PC-3 (cell line): ENCODE results near the gene MFNG. TPM values are rescaled to one million over a fixed set of nuclear protein-coding genes. Genes with fewer than 3 reads are reported as not detected.

Source experiments
- ATAC-seq: fragments of 200-7000 bp; cut with Tn5 transposase; 2 replicates; pipeline ENCODE4 v1.9.1; 2020; ENCODE audit warnings: mild to moderate bottlenecking, moderate library complexity
- BruUV-seq: library from RNA; stranded (reverse); fragments of 400-500 nt; replicated peaks from 2 replicates; lab custom pipeline; 2021; lab: Mats Ljungman, UMichigan
- CTCF ChIA-PET: fragments of 300-600 bp; sonication (Branson Sonifier 250); formaldehyde crosslinking; loops from one replicate; lab custom pipeline; 2022; ENCODE audit warnings: antibody characterized with exemption; lab: Charles Lee
- POLR2A ChIA-PET: fragments of 300-600 bp; sonication (Branson Sonifier 250); formaldehyde crosslinking; loops from one replicate; lab custom pipeline; 2022; ENCODE audit warnings: antibody characterized with exemption; ENCODE audit not compliant: unreplicated experiment; lab: Charles Lee
- DNase-seq: peaks from one replicate; pipeline ENCODE4 v3.0.0-alpha.2; 2015
- H2AFZ ChIP-seq: fragments of 300-600 bp; sonication (generic); 2 replicates; pipeline ENCODE4 v1.6.0; 2016; ENCODE audit warnings: antibody characterized with exemption, low read length
- H3F3A ChIP-seq: fragments of 300-600 bp; sonication (generic); one replicate; pipeline ENCODE4 v1.6.0; 2017; ENCODE audit warnings: antibody characterized with exemption, low read length, control low read depth, mild to moderate bottlenecking; ENCODE audit not compliant: unreplicated experiment
- H3K27ac ChIP-seq: fragments of 300-600 bp; sonication (generic); 2 replicates; pipeline ENCODE4 v1.5.1; 2016; ENCODE audit warnings: mild to moderate bottlenecking, low read length
- H3K27me3 ChIP-seq: fragments of 300-600 bp; sonication (generic); 2 replicates; pipeline ENCODE4 v1.6.1; 2016; ENCODE audit warnings: low read length, mixed read lengths
- H3K36me3 ChIP-seq: fragments of 300-600 bp; sonication (generic); 2 replicates; pipeline ENCODE4 v1.6.1; 2016; ENCODE audit warnings: low read depth, mixed run types, low read length, mixed read lengths
- H3K4me1 ChIP-seq: fragments of 300-600 bp; sonication (generic); 2 replicates; pipeline ENCODE4 v1.5.1; 2016; ENCODE audit warnings: low read length; ENCODE audit not compliant: insufficient read depth
- H3K4me2 ChIP-seq: fragments of 300-600 bp; sonication (generic); 2 replicates; pipeline ENCODE4 v1.6.0; 2016; ENCODE audit warnings: low read length
- H3K4me3 ChIP-seq: fragments of 300-600 bp; sonication (generic); 2 replicates; pipeline ENCODE4 v1.5.1; 2016; ENCODE audit warnings: mild to moderate bottlenecking, low read length, mixed read lengths
- H3K79me2 ChIP-seq: fragments of 300-600 bp; sonication (generic); 2 replicates; pipeline ENCODE4 v1.6.1; 2017; ENCODE audit warnings: low read length, mixed read lengths
- H3K9ac ChIP-seq: fragments of 300-600 bp; sonication (generic); 2 replicates; pipeline ENCODE4 v1.6.0; 2016; ENCODE audit warnings: mild to moderate bottlenecking, low read length
- H3K9me2 ChIP-seq: fragments of 300-600 bp; sonication (generic); replicated peaks from 2 replicates; pipeline ENCODE4 v1.6.1; 2016; ENCODE audit warnings: mixed run types, low read length, mixed read lengths
- H3K9me3 ChIP-seq: fragments of 300-600 bp; sonication (generic); 2 replicates; pipeline ENCODE4 v1.6.1; 2016; ENCODE audit warnings: low read length, mixed read lengths
- H4K20me1 ChIP-seq: fragments of 300-600 bp; sonication (generic); 2 replicates; pipeline ENCODE4 v1.6.1; 2016; ENCODE audit warnings: low read length, mixed read lengths
- CTCF ChIP-seq: fragments of 300-600 bp; sonication (generic); conservative IDR thresholded peaks from 2 replicates; pipeline ENCODE4 v1.5.1; 2017; ENCODE audit warnings: antibody characterized with exemption, low read depth, mild to moderate bottlenecking, low read length
- EZH2 ChIP-seq: fragments of 300-600 bp; sonication (generic); IDR thresholded peaks from one replicate; pipeline ENCODE4 v1.6.1; 2017; ENCODE audit warnings: antibody characterized with exemption, mild to moderate bottlenecking, low read length; ENCODE audit not compliant: unreplicated experiment
- EZH2phosphoT487 ChIP-seq: fragments of 300-600 bp; sonication (generic); IDR thresholded peaks from 2 replicates; pipeline ENCODE4 v1.6.1; 2018; ENCODE audit warnings: mild to moderate bottlenecking, antibody characterized with exemption, low read length, borderline replicate concordance
- intact Hi-C: fragments of 100-400 bp; cut with micrococcal nuclease; formaldehyde crosslinking; loops from 2 replicates; pipeline ENCODE4 v1.9.0; 2023
- total RNA-seq: library from RNA; depleted of rRNA; stranded (reverse); fragments of >200 nt; gene quantifications from 2 replicates; pipeline ENCODE4 v1.2.3, GENCODE V29; 2014

MFNG gene
- total RNA-seq, 1 experiment from 2014 or later, result 1.7 TPM

GRCh38 chr22:37491106-37491505 lies 4.9 kb upstream of the MFNG start:
- Histone ChIP-seq H3K4me3 (no peak overlapping the region), H3K4me1 (peaks cover 3% of the 10 kb centered on the region; the same call in 1 of the 2 replicates), H4K20me1 (no peaks in the 10 kb centered on the region), H3K9me3 (no peaks in the 10 kb centered on the region), H3K79me2 (no peaks in the 10 kb centered on the region), H3F3A (no peaks in the 10 kb centered on the region), H3K36me3 (peaks cover 4% of the 10 kb centered on the region; the same call in 1 of the 2 replicates), H3K27me3 (no peaks in the 10 kb centered on the region), H2AFZ (no peak overlapping the region), H3K27ac (no peak overlapping the region), H3K4me2 (no peak overlapping the region), H3K9ac (no peak overlapping the region), H3K9me2 (no peaks in the 10 kb centered on the region)
- ChIA-PET POLR2A (no interaction called here), CTCF (no interaction called here)
- DNase-seq (no peak), ATAC-seq (no peak)
- intact Hi-C loops, result no loop called here
- TF ChIP-seq EZH2phosphoT487 (no peak), CTCF (no peak), EZH2 (no peak)
- BruUV-seq, result no TSS peak

GRCh38 chr22:37489983-37490382 lies 3.8 kb upstream of the MFNG start:
- Histone ChIP-seq H3K4me3 (no peak overlapping the region), H3K79me2 (no peaks in the 10 kb centered on the region), H3K27ac (no peak overlapping the region), H3K9ac (no peak overlapping the region), H4K20me1 (no peaks in the 10 kb centered on the region), H3K27me3 (no peaks in the 10 kb centered on the region), H3F3A (no peaks in the 10 kb centered on the region), H3K36me3 (no peaks in the 10 kb centered on the region), H3K9me3 (no peaks in the 10 kb centered on the region), H3K4me2 (no peak overlapping the region), H2AFZ (no peak overlapping the region), H3K9me2 (no peaks in the 10 kb centered on the region), H3K4me1 (peaks cover 3% of the 10 kb centered on the region; the same call in 1 of the 2 replicates)
- intact Hi-C loops, result no loop called here
- no peak for DNase-seq
- ATAC-seq, result no peak
- TF ChIP-seq EZH2phosphoT487 (no peak), EZH2 (no peak), CTCF (no peak)
- POLR2A ChIA-PET, result no interaction called here
- BruUV-seq, result no TSS peak
- CTCF ChIA-PET, result no interaction called here

- H3F3A ChIP-seq, result no peaks in the 10 kb centered on the region
- H3K4me1 ChIP-seq, result peaks cover 3% of the 10 kb centered on the region; the same call in 1 of the 2 replicates
- H3K27me3 ChIP-seq, result no peaks in the 10 kb centered on the region
- no peaks in the 10 kb centered on the region for H3K9me2 ChIP-seq
- H2AFZ ChIP-seq, result no peak overlapping the region
- H4K20me1 ChIP-seq, result no peaks in the 10 kb centered on the region
- DNase-seq (no peak), ATAC-seq (no peak)
- no peak overlapping the region for H3K9ac ChIP-seq
- TF ChIP-seq EZH2, result no peak
- TF ChIP-seq EZH2phosphoT487, result no peak
- no peak for TF ChIP-seq CTCF
- ChIA-PET CTCF (no interaction called here), POLR2A (no interaction called here)
- intact Hi-C loops, result no loop called here
- H3K9me3 ChIP-seq, result no peaks in the 10 kb centered on the region
- no TSS peak for BruUV-seq
- H3K79me2 ChIP-seq, result no peaks in the 10 kb centered on the region
- no peak overlapping the region for H3K27ac ChIP-seq
- H3K36me3 ChIP-seq, result no peaks in the 10 kb centered on the region
- H3K4me2 ChIP-seq, result no peak overlapping the region
- no peak overlapping the region for H3K4me3 ChIP-seq
Measured at GRCh38 chr22:37488337-37489135, 2.4 kb upstream of the MFNG start.
